Measurements from ENCODE around the gene GPR137C. TPM values are rescaled to one million over a fixed set of nuclear protein-coding genes. Genes with fewer than 3 reads are reported as not detected.

Gene GPR137C
- total and polyA plus RNA-seq, 2 of the 13 experiments (the other 11 are each of a cell fraction or from before 2014, with no cell fraction given) = 0.34 to 0.51 TPM

GRCh38 chr14:52545584-52546317, 6.9 kb upstream of the GPR137C start (continued):
- no peak for TF ChIP-seq SNAPC4 (CRISPR knock-in tag; IDR thresholded peaks at IDR 0.05)
- TF ChIP-seq HNRNPLL (IDR thresholded peaks at IDR 0.05; ENCODE audit: low read depth, low read length, poor library complexity, severe bottlenecking) = no peak
- TF ChIP-seq POGZ (CRISPR knock-in tag; IDR thresholded peaks at IDR 0.05) = no peak
- TF ChIP-seq ZNF570 (CRISPR knock-in tag; IDR thresholded peaks at IDR 0.05; ENCODE audit: borderline replicate concordance) = no peak
- TF ChIP-seq SYNCRIP (IDR thresholded peaks at IDR 0.05; ENCODE audit: insufficient read depth, low read depth, low read length) = no peak
- TF ChIP-seq MATR3 (CRISPR knock-in tag; IDR thresholded peaks at IDR 0.05) = no peak
- no peak for TF ChIP-seq ZNF510 (CRISPR knock-in tag; IDR thresholded peaks at IDR 0.05; ENCODE audit: low read depth)
- TF ChIP-seq ZNF124 (CRISPR knock-in tag; IDR thresholded peaks at IDR 0.05) = no peak
- no peak for TF ChIP-seq KLF9 (CRISPR knock-in tag; IDR thresholded peaks at IDR 0.05; ENCODE audit: low read depth)

Measured in HepG2 (cell line).